HepG2 (cell line): ENCODE measurements around the gene POPDC2. TPM values are rescaled to one million over a fixed set of nuclear protein-coding genes. Genes with fewer than 3 reads are reported as not detected.
"Not testable (repeated sequence)": the region's sequence is repeated elsewhere in the genome, so short reads cannot be mapped to it uniquely, and the experiment has no call there.

Experiments
- ATAC-seq: fragments of 200-7000 bp; cut with Tn5 transposase; 3 replicates; pipeline ENCODE4 v1.9.1; 2020; ENCODE audit warnings: mild to moderate bottlenecking, moderate library complexity
- BruUV-seq: library from RNA; stranded (reverse); fragments of 400-500 nt; replicated peaks from 2 replicates; lab custom pipeline; 2021; lab: Mats Ljungman, UMichigan
- CTCF ChIA-PET: fragments of 300-600 bp; formaldehyde crosslinking; extraction: SDS; loops from one replicate; lab custom pipeline; 2021; ENCODE audit warnings: low total read pairs, inconsistent platforms, low intra/inter-chr PET ratio; lab: Yijun Ruan, JAX
- POLR2A ChIA-PET: fragments of 350-600 bp; sonication (Branson Sonifier 250); formaldehyde crosslinking; loops from one replicate; lab custom pipeline; 2020; ENCODE audit warnings: antibody characterized with exemption, inconsistent platforms; lab: Yijun Ruan, JAX
- DNase-seq: peaks from one replicate; pipeline ENCODE4 v3.0.0-alpha.2; 2015; ENCODE audit warnings: low spot score
- FAIRE-seq: peaks from 3 replicates; lab custom pipeline; 2011; peaks lifted over from hg19 to GRCh38; lab: Jason Lieb, UNC
- H2AFZ ChIP-seq: one replicate; pipeline ENCODE4 v1.6.1; 2011; ENCODE audit warnings: low read length, inconsistent platforms
- H3K27ac ChIP-seq: fragments of 300-600 bp; 3 replicates; pipeline ENCODE4 v1.8.0; 2011; ENCODE audit warnings: mixed run types, mild to moderate bottlenecking, mixed read lengths, low read length, inconsistent platforms; ENCODE audit not compliant: insufficient read depth; ENCODE audit errors: extremely low read length
- H3K27me3 ChIP-seq, 2 experiments: fragments of 200-600 bp in 1 of 2; 2 replicates in 1 of 2; 3 replicates in 1 of 2; pipeline versions ENCODE4 v1.6.0 to v1.8.0; 2011; ENCODE audit warnings: low read length in 2 of 2, mild to moderate bottlenecking in 2 of 2, moderate library complexity in 2 of 2, inconsistent platforms in 1 of 2; ENCODE audit not compliant: insufficient read depth in 2 of 2, control insufficient read depth in 1 of 2
- H3K36me3 ChIP-seq, 2 experiments: fragments of 200-600 bp in 1 of 2; replicated peaks in 1 of 2; 2 replicates in 1 of 2; 3 replicates in 1 of 2; pipeline versions ENCODE4 v1.5.1 to v1.8.0; 2011; ENCODE audit warnings: low read length in 2 of 2, inconsistent platforms in 1 of 2; ENCODE audit not compliant: insufficient read depth in 2 of 2, control insufficient read depth in 1 of 2
- H3K4me1 ChIP-seq: 2 replicates; pipeline ENCODE4 v1.5.1; 2012; ENCODE audit warnings: low read length, inconsistent platforms; ENCODE audit not compliant: insufficient read depth
- H3K4me2 ChIP-seq: 2 replicates; pipeline ENCODE4 v1.6.0; 2011; ENCODE audit warnings: low read depth, low read length, inconsistent platforms
- H3K4me3 ChIP-seq, 3 experiments: fragments of 200-600 bp in 1 of 3; sonication (generic), shearing (Covaris generic) in 1 of 3; replicated peaks in 1 of 3; 2 replicates each; pipeline ENCODE4 v1.5.1; 2011 to 2016; ENCODE audit warnings: low read length in 3 of 3, inconsistent platforms in 2 of 3, low read depth in 2 of 3, mild to moderate bottlenecking in 2 of 3, control low read depth in 1 of 3, mixed read lengths in 1 of 3; ENCODE audit not compliant: insufficient read depth in 1 of 3
- H3K79me2 ChIP-seq: one replicate; pipeline ENCODE4 v1.6.1; 2011; ENCODE audit warnings: low read length, inconsistent platforms; ENCODE audit not compliant: insufficient read depth
- H3K9ac ChIP-seq: 2 replicates; pipeline ENCODE4 v1.6.0; 2011; ENCODE audit warnings: mild to moderate bottlenecking, low read depth, low read length, inconsistent platforms; ENCODE audit not compliant: insufficient read depth
- H3K9me3 ChIP-seq: 2 replicates; pipeline ENCODE4 v1.5.1; 2012; ENCODE audit warnings: mild to moderate bottlenecking, low read length
- H4K20me1 ChIP-seq: 2 replicates; pipeline ENCODE4 v1.6.0; 2011; ENCODE audit warnings: inconsistent platforms, mild to moderate bottlenecking, low read length, moderate library complexity; ENCODE audit not compliant: insufficient read depth
- ZNF788 ChIP-seq: sonication (generic); formaldehyde crosslinking; IDR thresholded peaks from 2 replicates; pipeline ENCODE4 v1.5.0; 2020; ENCODE audit warnings: mild to moderate bottlenecking, missing genetic modification reagents, borderline replicate concordance
- WGBS: methylation state at CpG from one replicate; pipeline ENCODE4 v1.1.6; 2017; ENCODE audit warnings: low lambda C conversion rate; 5-methylcytosine and 5-hydroxymethylcytosine counted together
- in situ Hi-C: cut with HindIII; loops from 2 replicates; pipeline ENCODE4 v1.10.0; 2017; ENCODE audit warnings: low pct_unique_long_range_greater_than_20kb; ENCODE audit not compliant: extremely low pct_ligation_motif_present
- intact Hi-C: fragments of 100-400 bp; cut with micrococcal nuclease; formaldehyde crosslinking; loops from one replicate; pipeline ENCODE4 v1.10.0; 2022; ENCODE audit not compliant: unreplicated experiment
- polyA plus RNA-seq, 8 experiments: library from polyadenylated mRNA; depleted of rRNA in 3 of 8; stranded (reverse) in 7 of 8; unstranded in 1 of 8; fragments of >200 nt; fragmentation: Illumina TruSeq in 4 of 8; extraction: Trizol in 4 of 8; gene quantifications; 2 replicates each; pipeline versions ENCODE4 v1.2.1 to v1.2.3, GENCODE V29; 2011 to 2016; ENCODE audit warnings: low read depth in 4 of 8, missing spikeins in 1 of 8, mixed read lengths in 1 of 8; ENCODE audit not compliant: insufficient read depth in 1 of 8
- total RNA-seq, 5 experiments: library from RNA; depleted of rRNA; stranded (reverse); fragments of >200 nt; fragmentation: Illumina TruSeq; extraction: Trizol; gene quantifications; 2 replicates each; pipeline ENCODE4 v1.2.3, GENCODE V29; 2016; ENCODE audit warnings: low read depth in 1 of 5

The POPDC2 gene
- total and polyA plus RNA-seq, 2 of the 13 experiments (the other 11 are each of a cell fraction or from before 2014, with no cell fraction given) = 0.18 to 0.58 TPM

- Histone ChIP-seq H3K27me3 (no peaks in the 10 kb centered on the region; a peak in 1 of 5 replicates), H2AFZ (peak overlapping the region; percentile 37), H3K4me2 (peak overlapping the region; percentile 72), H3K36me3 (no peaks in the 10 kb centered on the region), H3K4me1 (peaks cover 21% of the 10 kb centered on the region; the same call in 1 of the 2 replicates), H3K79me2 (no peaks in the 10 kb centered on the region), H3K9ac (peak overlapping the region; percentile 40), H3K9me3 (peaks cover 2% of the 10 kb centered on the region; the same call in 1 of the 2 replicates), H3K27ac (no peak overlapping the region), H4K20me1 (no peaks in the 10 kb centered on the region), H3K4me3 (peak overlapping the region; percentile 42 to 59 (median 54); a peak in 5 of 6 replicates)
- 34% methylated on average over 6 of the region's 7 CpGs for WGBS
- DNase-seq (no peak), ATAC-seq (peak; percentile 62), FAIRE-seq (no peak)
- no TSS peak for BruUV-seq
- in situ Hi-C loops (no loop called here), intact Hi-C loops (no loop called here)
- ChIA-PET POLR2A (no interaction called here), CTCF (no interaction called here)
- TF ChIP-seq ZNF788 (CRISPR knock-in tag) = no peak
Measured at GRCh38 chr3:119595639-119596334, 64.6 kb downstream of the POPDC2 start.

GRCh38 chr3:119594929-119595328 is 65.5 kb downstream of the POPDC2 start:
- H3K27ac ChIP-seq, H4K20me1 ChIP-seq, DNase-seq, in situ Hi-C loops, POLR2A ChIA-PET, intact Hi-C loops, BruUV-seq, H3K9me3 ChIP-seq, H3K9ac ChIP-seq, FAIRE-seq, ATAC-seq, CTCF ChIA-PET, H3K27me3 ChIP-seq, H3K36me3 ChIP-seq, H3K4me3 ChIP-seq, H2AFZ ChIP-seq, H3K79me2 ChIP-seq: not testable (repeated sequence)
- Histone ChIP-seq H3K4me2 (peak overlapping the region; percentile 72), H3K4me1 (peaks cover 21% of the 10 kb centered on the region; the same call in 1 of the 2 replicates)
- 0% methylated on average over 1 of the region's 1 CpG for WGBS
